Measurements from ENCODE around the gene TRPC6.

- TF ChIP-seq, protein P1, sequence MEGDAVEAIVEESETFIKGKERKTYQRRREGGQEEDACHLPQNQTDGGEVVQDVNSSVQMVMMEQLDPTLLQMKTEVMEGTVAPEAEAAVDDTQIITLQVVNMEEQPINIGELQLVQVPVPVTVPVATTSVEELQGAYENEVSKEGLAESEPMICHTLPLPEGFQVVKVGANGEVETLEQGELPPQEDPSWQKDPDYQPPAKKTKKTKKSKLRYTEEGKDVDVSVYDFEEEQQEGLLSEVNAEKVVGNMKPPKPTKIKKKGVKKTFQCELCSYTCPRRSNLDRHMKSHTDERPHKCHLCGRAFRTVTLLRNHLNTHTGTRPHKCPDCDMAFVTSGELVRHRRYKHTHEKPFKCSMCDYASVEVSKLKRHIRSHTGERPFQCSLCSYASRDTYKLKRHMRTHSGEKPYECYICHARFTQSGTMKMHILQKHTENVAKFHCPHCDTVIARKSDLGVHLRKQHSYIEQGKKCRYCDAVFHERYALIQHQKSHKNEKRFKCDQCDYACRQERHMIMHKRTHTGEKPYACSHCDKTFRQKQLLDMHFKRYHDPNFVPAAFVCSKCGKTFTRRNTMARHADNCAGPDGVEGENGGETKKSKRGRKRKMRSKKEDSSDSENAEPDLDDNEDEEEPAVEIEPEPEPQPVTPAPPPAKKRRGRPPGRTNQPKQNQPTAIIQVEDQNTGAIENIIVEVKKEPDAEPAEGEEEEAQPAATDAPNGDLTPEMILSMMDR (IDR thresholded peaks at IDR 0.05) = no peak
- TF ChIP-seq POLR2A (IDR thresholded peaks at IDR 0.05) = no peak
These were observed 86.5 kb downstream of the TRPC6 start for GRCh38 chr11:101497291-101497690.

Data from right lobe of liver (tissue), 4 donors.